Measurements from ENCODE around the gene PDXDC1. TPM values are rescaled to one million over a fixed set of nuclear protein-coding genes. Genes with fewer than 3 reads are reported as not detected.
"Not testable (repeated sequence)": the region's sequence is repeated elsewhere in the genome, so short reads cannot be mapped to it uniquely, and the experiment has no call there.

PDXDC1 gene, protein sequence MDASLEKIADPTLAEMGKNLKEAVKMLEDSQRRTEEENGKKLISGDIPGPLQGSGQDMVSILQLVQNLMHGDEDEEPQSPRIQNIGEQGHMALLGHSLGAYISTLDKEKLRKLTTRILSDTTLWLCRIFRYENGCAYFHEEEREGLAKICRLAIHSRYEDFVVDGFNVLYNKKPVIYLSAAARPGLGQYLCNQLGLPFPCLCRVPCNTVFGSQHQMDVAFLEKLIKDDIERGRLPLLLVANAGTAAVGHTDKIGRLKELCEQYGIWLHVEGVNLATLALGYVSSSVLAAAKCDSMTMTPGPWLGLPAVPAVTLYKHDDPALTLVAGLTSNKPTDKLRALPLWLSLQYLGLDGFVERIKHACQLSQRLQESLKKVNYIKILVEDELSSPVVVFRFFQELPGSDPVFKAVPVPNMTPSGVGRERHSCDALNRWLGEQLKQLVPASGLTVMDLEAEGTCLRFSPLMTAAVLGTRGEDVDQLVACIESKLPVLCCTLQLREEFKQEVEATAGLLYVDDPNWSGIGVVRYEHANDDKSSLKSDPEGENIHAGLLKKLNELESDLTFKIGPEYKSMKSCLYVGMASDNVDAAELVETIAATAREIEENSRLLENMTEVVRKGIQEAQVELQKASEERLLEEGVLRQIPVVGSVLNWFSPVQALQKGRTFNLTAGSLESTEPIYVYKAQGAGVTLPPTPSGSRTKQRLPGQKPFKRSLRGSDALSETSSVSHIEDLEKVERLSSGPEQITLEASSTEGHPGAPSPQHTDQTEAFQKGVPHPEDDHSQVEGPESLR
- 10 to 100 TPM; 66.4 to 86.6 (median 82.9) TPM for total RNA-seq

DNA sequence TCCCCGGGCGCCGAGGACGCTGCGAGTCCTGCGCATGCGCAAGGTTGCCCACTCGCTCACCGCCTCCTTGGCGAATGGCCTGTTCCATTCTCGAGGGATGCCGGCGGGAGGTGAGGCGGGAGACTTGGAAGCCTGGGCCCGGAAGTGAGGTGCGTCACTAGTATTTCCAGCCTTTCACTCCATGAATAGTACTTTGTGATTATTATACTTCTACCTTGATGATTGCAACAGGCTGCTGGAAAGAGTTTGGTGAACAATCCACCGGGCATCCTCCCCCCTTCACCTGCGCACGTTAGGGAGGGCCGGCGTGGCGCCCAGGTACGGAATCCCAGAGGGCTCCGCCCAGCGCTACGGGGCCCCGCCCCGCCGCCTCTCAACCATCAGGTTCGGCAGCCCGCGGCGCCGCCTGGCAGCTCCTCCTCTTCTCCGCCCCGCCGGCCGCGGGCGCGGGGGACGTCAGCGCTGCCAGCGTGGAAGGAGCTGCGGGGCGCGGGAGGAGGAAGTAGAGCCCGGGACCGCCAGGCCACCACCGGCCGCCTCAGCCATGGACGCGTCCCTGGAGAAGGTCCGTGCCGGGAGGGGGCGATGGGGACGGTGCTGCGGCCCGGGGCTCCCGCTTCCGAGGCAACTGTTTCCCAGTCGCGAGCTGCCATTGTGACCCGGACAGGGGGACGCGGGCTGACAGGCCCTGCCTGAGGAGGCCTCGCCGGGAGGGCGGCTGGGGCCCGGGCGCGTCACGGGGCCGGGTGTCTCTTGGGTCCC lies at the start of gene PDXDC1:
PDXDC1 (plus strand) TSS at position 371 of the 762 bp plus-strand sequence; CDS start at position 545, 174 bp downstream.
- H3K36me3 ChIP-seq; intact Hi-C loops (cut with DNase I; ENCODE audit: low total_unique reads); H3K9me3 ChIP-seq; H3K27me3 ChIP-seq; H3K4me1 ChIP-seq: not testable (repeated sequence)
- DNase-seq (ENCODE audit: low spot score in 2 of 2): peak; percentile 88 to 98
- TF ChIP-seq POLR2AphosphoS5 (IDR thresholded peaks at IDR 0.05): peak; percentile 60 to 83 (median 77)
- Histone ChIP-seq H3K4me3 (peak within 1 kb of the TSS; percentile 69 to 100 (median 78)), H3K27ac (peak within 1 kb of the TSS; percentile 95 to 100)

DNA sequence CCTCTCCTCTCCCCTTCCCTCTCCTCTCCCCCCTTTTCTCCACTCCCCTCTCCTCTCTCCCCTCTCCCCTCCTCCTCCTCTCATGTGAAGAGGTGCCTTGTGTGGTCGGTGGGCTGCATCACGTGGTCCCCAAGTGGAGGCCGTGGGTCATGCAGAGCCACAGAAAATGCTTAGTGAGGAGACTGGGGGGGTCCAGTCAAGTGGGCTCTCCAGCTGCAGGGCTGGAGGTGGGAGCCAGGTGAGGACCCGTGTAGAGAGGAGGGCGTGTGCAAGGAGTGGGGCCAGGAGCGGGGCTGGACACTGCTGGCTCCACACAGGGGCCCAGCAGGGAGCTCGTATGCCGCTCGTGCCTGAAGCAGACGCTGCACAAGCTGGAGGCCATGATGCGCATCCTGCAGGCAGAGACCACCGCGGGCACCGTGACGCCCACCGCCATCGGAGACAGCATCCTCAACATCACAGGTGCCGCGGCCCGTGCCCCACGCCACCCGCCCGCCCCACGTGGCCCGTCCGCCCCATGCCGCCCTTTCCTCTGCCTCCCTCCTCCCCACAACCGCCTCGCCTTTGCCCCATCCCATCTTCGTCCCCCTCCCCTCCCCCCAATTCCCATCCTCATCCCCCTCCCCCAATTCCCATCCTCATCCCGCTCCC lies 46.6 kb upstream of the PDXDC1 start:
- intact Hi-C loops (cut with DNase I; ENCODE audit: low total_unique reads); H3K4me1 ChIP-seq; H3K27ac ChIP-seq; DNase-seq (ENCODE audit: low spot score in 2 of 2); H3K4me3 ChIP-seq; H3K36me3 ChIP-seq; H3K9me3 ChIP-seq; H3K27me3 ChIP-seq: not testable (repeated sequence)

DNA sequence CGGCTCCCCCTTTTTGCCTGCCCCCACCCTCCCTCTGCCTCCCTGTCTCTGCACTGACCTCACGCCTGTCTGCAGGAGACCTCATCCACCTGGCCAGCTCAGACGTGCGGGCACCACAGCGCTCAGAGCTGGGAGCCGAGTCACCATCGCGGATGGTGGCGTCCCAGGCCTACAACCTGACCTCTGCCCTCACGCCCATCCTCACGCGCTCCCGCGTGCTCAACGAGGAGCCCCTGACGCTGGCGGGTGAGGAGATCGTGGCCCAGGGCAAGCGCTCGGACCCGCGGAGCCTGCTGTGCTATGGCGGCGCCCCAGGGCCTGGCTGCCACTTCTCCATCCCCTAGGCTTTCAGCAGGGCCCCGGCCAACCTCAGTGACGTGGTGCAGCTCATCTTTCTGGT lies 45.6 kb upstream of the PDXDC1 start:
- H3K4me1 ChIP-seq; H3K27me3 ChIP-seq; H3K27ac ChIP-seq; H3K36me3 ChIP-seq; H3K9me3 ChIP-seq; DNase-seq (ENCODE audit: low spot score in 2 of 2); H3K4me3 ChIP-seq; intact Hi-C loops (cut with DNase I; ENCODE audit: low total_unique reads): not testable (repeated sequence)

DNA sequence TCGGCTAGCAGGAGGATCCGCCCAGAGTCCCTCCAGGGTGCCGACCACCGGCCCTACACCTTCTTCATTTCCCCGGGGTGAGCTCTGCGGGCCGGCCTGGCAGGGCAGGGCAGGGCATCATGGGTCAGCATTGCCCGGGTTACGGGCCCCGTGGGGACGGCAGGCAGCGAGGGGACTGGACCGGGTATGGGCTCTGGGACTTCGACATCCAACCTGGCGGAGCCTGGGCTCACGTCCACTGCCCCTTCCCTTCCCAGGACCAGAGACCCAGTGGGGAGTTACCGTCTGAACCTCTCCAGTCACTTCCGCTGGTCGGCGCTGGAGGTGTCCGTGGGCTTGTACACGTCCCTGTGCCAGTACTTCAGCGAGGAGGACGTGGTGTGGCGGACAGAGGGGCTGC lies 44.6 kb upstream of the PDXDC1 start:
- H3K9me3 ChIP-seq; H3K4me3 ChIP-seq; intact Hi-C loops (cut with DNase I; ENCODE audit: low total_unique reads); DNase-seq (ENCODE audit: low spot score in 2 of 2); H3K27ac ChIP-seq; H3K36me3 ChIP-seq; H3K27me3 ChIP-seq; H3K4me1 ChIP-seq: not testable (repeated sequence)

DNA sequence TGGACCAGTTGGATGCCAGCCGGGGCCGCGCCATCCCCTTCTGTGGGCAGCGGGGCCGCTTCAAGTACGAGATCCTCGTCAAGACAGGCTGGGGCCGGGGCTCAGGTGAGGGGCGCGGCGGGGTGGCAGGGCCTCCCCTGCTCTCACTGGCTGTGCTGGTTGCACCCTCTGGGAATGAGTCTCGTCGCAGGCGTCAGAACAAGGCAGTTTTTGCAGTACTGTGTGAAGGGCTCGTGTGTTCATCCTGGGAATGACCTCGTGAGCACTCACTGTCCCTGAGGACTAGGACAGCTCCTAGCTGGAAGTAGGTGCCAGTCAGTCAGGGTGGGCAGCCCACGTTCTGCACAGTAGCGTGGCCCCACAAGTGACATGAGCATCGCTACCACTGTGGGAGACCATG lies 43.9 kb upstream of the PDXDC1 start:
- H3K27ac ChIP-seq; H3K27me3 ChIP-seq; H3K36me3 ChIP-seq; H3K9me3 ChIP-seq; intact Hi-C loops (cut with DNase I; ENCODE audit: low total_unique reads); DNase-seq (ENCODE audit: low spot score in 2 of 2); H3K4me1 ChIP-seq; H3K4me3 ChIP-seq: not testable (repeated sequence)

DNA sequence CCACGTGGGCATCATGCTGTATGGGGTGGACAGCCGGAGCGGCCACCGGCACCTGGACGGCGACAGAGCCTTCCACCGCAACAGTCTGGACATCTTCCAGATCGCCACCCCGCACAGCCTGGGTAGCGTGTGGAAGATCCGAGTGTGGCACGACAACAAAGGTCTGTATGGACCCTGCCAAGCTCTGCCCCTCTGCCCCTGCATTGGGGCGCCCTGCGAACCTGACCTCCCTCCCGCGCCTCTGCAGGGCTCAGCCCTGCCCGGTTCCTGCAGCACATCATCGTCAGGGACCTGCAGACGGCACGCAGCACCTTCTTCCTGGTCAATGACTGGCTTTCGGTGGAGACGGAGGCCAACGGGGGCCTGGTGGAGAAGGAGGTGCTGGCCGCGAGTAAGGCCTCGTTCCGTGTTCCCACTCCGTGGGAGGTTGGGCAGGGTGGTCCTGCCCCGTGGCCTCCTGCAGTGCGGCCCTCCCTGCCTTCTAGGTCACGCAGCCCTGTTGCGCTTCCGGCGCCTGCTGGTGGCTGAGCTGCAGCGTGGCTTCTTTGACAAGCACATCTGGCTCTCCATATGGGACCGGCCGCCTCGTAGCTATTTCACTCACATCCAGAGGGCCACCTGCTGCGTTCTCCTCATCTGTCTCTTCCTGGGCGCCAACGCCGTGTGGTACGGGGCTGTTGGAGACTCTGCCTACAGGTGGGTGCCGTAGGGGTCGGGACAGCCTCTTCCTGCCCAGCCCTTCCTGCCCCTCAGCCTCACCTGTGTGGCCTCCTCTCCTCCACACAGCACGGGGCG lies 42.0 kb upstream of the PDXDC1 start:
- H3K27ac ChIP-seq; H3K36me3 ChIP-seq; H3K4me3 ChIP-seq; H3K4me1 ChIP-seq; intact Hi-C loops (cut with DNase I; ENCODE audit: low total_unique reads); H3K9me3 ChIP-seq; DNase-seq (ENCODE audit: low spot score in 2 of 2); H3K27me3 ChIP-seq: not testable (repeated sequence)

DNA sequence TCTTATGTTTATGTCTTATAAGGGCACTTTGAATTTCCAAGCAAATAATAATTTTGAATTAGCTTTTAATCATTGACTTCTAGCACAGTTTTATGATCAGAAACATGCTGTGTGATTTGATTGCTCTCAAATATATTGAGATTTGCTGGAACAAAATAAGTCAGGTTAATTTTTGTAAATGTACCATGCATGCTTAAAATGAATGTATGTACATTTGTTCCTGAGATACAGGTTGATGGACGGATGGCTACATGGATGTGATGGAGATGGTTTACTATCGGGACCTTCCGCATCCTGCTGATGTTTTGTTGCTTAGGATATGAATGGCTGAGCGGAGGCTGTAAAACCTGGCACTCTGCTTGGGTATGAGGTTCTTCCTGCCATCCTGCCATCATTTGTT lies 37.7 kb upstream of the PDXDC1 start, which contains the start of gene NPIPA1:
NPIPA1 (plus strand) TSS at position 301 of the 400 bp plus-strand sequence; CDS start at position 301, 0 bp downstream.
- H3K36me3 ChIP-seq; intact Hi-C loops (cut with DNase I; ENCODE audit: low total_unique reads); H3K9me3 ChIP-seq; DNase-seq (ENCODE audit: low spot score in 2 of 2); H3K4me1 ChIP-seq; H3K27me3 ChIP-seq; H3K27ac ChIP-seq; H3K4me3 ChIP-seq: not testable (repeated sequence)

DNA sequence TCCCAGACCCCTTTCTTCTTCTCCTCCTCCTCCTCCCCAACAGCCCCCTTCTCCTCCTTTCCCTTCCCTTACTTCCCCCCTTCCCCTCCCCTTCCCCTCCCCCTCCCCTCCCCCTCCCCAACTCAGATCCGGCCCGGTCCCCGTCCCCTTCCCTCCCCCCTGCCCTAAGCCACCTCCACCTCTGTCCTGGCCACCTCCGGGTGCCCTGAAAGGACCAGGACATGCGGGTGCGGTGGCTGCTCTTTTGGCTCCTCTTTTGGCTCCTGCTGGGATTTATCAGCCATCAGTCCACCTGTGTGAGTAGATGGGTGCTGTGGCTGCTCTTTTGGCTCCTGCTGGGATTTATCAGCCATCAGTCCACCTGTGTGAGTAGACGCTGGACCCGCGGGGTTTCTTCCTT lies 36.8 kb upstream of the PDXDC1 start:
- intact Hi-C loops (cut with DNase I; ENCODE audit: low total_unique reads); H3K4me3 ChIP-seq; H3K27me3 ChIP-seq; DNase-seq (ENCODE audit: low spot score in 2 of 2); H3K4me1 ChIP-seq; H3K9me3 ChIP-seq; H3K36me3 ChIP-seq; H3K27ac ChIP-seq: not testable (repeated sequence)

DNA sequence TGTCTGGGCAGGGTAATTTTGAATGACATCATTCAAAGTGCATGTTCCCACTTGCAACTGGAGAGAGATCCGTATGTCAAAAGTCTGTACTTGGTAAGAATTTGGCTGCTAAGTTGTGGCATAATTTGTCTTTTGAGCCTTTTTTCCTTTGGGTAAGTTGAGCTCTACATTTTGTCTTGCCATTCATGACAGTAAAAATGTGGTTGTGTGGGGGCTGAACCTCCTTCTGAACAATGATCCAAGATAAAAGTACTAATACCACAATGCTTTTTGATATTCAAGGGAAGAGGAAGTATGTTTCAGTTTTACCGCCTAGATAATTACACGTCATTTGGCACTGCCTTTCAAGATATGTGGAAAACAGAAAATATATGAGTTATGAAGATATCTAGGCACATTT lies 32.1 kb upstream of the PDXDC1 start:
- intact Hi-C loops (cut with DNase I; ENCODE audit: low total_unique reads); H3K4me3 ChIP-seq; H3K4me1 ChIP-seq; H3K9me3 ChIP-seq; H3K27me3 ChIP-seq; H3K36me3 ChIP-seq; H3K27ac ChIP-seq; DNase-seq (ENCODE audit: low spot score in 2 of 2): not testable (repeated sequence)
